Kidney (tissue), 14 donors: ENCODE measurements around the gene LSM7. TPM values are rescaled to one million over a fixed set of nuclear protein-coding genes. Genes with fewer than 3 reads are reported as not detected.

Experiments
- DNase-seq, 5 donors: peaks; one replicate each; pipeline ENCODE4 v3.0.0-alpha.2; 2013 to 2020
- FAIRE-seq: peaks from 2 replicates; lab custom pipeline; 2012; peaks lifted over from hg19 to GRCh38; lab: Jason Lieb, UNC
- H3K27ac ChIP-seq, 2 donors: one replicate each; pipeline ENCODE4 v1.7.0; 2013; ENCODE audit warnings: low read depth in 2 of 2, low read length in 2 of 2, inconsistent platforms in 1 of 2
- H3K27me3 ChIP-seq: one replicate; pipeline ENCODE4 v1.7.1; 2013; ENCODE audit warnings: low read length, inconsistent platforms; ENCODE audit not compliant: control insufficient read depth, insufficient read depth
- H3K36me3 ChIP-seq, 3 donors: one replicate each; pipeline versions ENCODE4 v1.7.0 to v1.7.1; 2013; ENCODE audit warnings: low read length in 3 of 3, control low read depth in 1 of 3, inconsistent platforms in 1 of 3; ENCODE audit not compliant: insufficient read depth in 3 of 3, control insufficient read depth in 2 of 3
- H3K4me1 ChIP-seq, 3 donors: one replicate each; pipeline versions ENCODE4 v1.7.0 to v1.7.1; 2013; ENCODE audit warnings: low read length in 3 of 3, inconsistent platforms in 1 of 3, low read depth in 1 of 3; ENCODE audit not compliant: control insufficient read depth in 2 of 3, insufficient read depth in 2 of 3
- H3K4me3 ChIP-seq, 3 donors: one replicate each; pipeline versions ENCODE4 v1.7.0 to v1.8.1; 2013; ENCODE audit warnings: low read length in 3 of 3, control low read depth in 1 of 3, inconsistent platforms in 1 of 3
- H3K9ac ChIP-seq, 3 donors: one replicate each; pipeline versions ENCODE4 v1.7.0 to v1.7.1; 2013; ENCODE audit warnings: low read length in 3 of 3, control low read depth in 1 of 3, inconsistent platforms in 1 of 3
- H3K9me3 ChIP-seq, 3 donors: one replicate each; pipeline versions ENCODE4 v1.7.0 to v1.7.1; 2013; ENCODE audit warnings: low read length in 3 of 3, control low read depth in 1 of 3, inconsistent platforms in 1 of 3; ENCODE audit not compliant: control insufficient read depth in 2 of 3, insufficient read depth in 1 of 3
- intact Hi-C: fragments of 100-400 bp; cut with DNase I; formaldehyde crosslinking; loops from one replicate; pipeline ENCODE4 v1.11.1; 2022
- polyA plus RNA-seq: library from polyadenylated mRNA; stranded (reverse); fragments of 350-450 nt; fragmentation: Illumina TruSeq; extraction: RNeasy Lipid Tissue Mini Kit (QIAGEN cat#74804); gene quantifications from one replicate; pipeline ENCODE4 v1.2.3, GENCODE V29; 2014; ENCODE audit warnings: low read depth, low replicate concordance; ENCODE audit not compliant: insufficient read depth
- total RNA-seq: library from RNA; stranded (reverse); fragmentation: NEBNext Ultra II Directional; extraction: Animal tissue kit (Norgen Biotek cat#: 25700); gene quantifications from one replicate; pipeline ENCODE4 v1.2.1, GENCODE V29; 2021
- TF ChIP-seq, protein P1 (sequence below): IDR thresholded peaks from 3 replicates; pipeline ENCODE4 v1.5.1; 2012; ENCODE audit warnings: mild to moderate bottlenecking, moderate library complexity, borderline replicate concordance; ENCODE audit not compliant: insufficient read depth; ENCODE audit errors: extremely low read depth
- donor health status: control.
- donor health status: control.
- donor health status: control.
- donor health status: control.
- donor health status: control.
- donor health status: DM: yes; HTN: yes; CAD: no.
- donor health status: Normal renal cell carcinoma (clear cell type).

The LSM7 gene
- total and polyA plus RNA-seq, 2 donors from 2014 or later = 54.0 to 160 TPM

DNA sequence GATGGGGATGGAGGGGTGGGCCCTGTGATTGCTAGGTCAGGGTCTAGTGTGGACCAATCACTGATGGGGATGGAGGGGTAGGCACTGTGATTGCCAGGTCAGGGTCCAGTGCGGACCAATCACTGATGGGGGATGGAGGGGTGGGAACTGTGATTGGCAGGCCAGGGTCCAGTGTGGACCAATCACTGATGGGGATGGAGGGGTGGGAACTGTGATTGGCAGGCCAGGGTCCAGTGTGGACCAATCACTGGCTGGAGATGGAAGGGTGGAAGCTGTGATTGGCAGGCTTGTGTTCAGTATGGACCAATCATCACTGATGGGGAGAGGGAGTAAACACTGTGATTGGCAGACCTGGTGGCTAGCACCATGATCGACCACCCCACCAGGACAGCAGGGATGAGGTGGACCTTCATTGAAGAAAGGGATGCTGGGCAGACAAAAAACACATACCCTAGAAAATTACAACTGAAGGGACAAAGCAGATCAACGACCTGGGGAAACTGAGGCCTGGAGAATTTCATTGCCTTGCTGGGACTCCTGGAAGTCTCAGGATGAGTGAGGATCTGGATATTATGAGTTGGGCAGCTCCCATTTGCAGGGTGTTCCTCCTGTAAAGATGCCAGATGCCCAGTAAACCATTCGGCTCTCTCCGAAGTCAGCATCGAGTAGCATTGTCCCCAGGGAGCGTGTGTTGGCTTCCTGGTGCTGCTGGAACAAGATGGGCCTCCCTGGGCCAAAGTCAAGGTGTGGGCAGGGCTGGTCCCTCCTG, 47.2 kb upstream of the LSM7 start:
- Histone ChIP-seq H3K27ac (no peak overlapping the region), H3K27me3 (no peaks in the 10 kb centered on the region), H3K9ac (no peak overlapping the region), H3K4me1 (no peaks in the 10 kb centered on the region), H3K36me3 (no peaks in the 10 kb centered on the region), H3K9me3 (peaks cover 0 to 1% (median 0%) of the 10 kb centered on the region in 3 donors), H3K4me3 (no peak overlapping the region)
- no peak for DNase-seq
- FAIRE-seq = no peak
- intact Hi-C loops = no loop called here
- TF ChIP-seq, protein P1, sequence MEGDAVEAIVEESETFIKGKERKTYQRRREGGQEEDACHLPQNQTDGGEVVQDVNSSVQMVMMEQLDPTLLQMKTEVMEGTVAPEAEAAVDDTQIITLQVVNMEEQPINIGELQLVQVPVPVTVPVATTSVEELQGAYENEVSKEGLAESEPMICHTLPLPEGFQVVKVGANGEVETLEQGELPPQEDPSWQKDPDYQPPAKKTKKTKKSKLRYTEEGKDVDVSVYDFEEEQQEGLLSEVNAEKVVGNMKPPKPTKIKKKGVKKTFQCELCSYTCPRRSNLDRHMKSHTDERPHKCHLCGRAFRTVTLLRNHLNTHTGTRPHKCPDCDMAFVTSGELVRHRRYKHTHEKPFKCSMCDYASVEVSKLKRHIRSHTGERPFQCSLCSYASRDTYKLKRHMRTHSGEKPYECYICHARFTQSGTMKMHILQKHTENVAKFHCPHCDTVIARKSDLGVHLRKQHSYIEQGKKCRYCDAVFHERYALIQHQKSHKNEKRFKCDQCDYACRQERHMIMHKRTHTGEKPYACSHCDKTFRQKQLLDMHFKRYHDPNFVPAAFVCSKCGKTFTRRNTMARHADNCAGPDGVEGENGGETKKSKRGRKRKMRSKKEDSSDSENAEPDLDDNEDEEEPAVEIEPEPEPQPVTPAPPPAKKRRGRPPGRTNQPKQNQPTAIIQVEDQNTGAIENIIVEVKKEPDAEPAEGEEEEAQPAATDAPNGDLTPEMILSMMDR = no peak

DNA sequence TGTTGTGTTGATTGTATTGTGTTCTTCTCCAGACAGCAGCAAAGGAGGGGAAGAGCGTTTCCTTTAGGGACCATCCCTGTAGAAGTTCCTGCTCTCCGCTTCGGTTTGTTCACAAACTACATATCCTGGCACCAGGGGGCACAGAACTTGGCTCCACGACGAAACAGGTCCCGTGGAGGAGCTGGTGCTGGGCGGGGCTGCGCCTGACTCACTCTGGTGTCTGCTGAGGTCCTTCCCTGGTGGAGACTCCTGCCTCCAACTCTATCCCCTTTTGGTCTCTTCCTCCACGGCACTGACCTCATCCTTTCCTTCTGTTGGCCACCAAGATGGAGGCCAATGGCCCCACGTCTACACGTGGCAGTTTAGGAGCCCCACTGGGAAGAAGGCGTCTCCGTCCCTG, 46.4 kb upstream of the LSM7 start:
- Histone ChIP-seq H3K36me3 (no peaks in the 10 kb centered on the region), H3K4me1 (no peaks in the 10 kb centered on the region), H3K9ac (no peak overlapping the region), H3K27me3 (no peaks in the 10 kb centered on the region), H3K27ac (no peak overlapping the region), H3K9me3 (no peaks in the 10 kb centered on the region), H3K4me3 (no peak overlapping the region)
- TF ChIP-seq, protein P1 = no peak
- intact Hi-C loops = no loop called here
- DNase-seq = no peak
- FAIRE-seq = no peak

DNA sequence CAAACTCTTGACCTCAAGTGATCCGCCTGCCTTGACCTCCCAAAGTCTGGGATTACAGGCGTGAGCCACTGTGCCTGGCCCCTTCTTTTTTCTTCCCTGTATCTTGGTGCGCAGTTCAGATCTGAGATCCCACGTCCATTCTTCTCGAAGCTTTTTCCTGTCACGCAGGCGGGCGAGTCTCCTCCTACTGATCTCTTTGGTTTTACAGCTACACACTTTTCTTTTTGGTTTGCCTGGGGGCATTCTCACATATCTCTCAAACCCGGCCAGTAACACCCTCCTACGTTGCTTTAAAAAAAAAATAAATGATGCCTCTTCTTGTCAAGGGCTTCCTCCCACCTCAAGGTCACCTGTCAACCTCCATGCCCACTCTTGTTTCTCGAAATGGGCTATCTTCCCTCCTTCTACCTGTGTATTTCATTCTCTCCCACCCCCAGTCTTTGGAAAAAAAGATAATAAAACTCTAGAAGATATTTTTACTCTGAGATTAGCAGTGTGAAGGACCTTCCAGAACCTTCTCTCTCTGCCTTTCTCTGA, 43.8 kb upstream of the LSM7 start:
- no peak overlapping the region for H3K4me3 ChIP-seq
- H3K27me3 ChIP-seq = no peaks in the 10 kb centered on the region
- no peaks in the 10 kb centered on the region for H3K36me3 ChIP-seq
- no peaks in the 10 kb centered on the region for H3K9me3 ChIP-seq
- H3K9ac ChIP-seq = no peak overlapping the region
- no peak for DNase-seq
- no peaks in the 10 kb centered on the region for H3K4me1 ChIP-seq
- FAIRE-seq = no peak
- H3K27ac ChIP-seq = no peak overlapping the region
- intact Hi-C loops = no loop called here
- TF ChIP-seq, protein P1 = no peak
